ENCODE results near the gene WDFY2.

WDFY2 gene

DNA sequence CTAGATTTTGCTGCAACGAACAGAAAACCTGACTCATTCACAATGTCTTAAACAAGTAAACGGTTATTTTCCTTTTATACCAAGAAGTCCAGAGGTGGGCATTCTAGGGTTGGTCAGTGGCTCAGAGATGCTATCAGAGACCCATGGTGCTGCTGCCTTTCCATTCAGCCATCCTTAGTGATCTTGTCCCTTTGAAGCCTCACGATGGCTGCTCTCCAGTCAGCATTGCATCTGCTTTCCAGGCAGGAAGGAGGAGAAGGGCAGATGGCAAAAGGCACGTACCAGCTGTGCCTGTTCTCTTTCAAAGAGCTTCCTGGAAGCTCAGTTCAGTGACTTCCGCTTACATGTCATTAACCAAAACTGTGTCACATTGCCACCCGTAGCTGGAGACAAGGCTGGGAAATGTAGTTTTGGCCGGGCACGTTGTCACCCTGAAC lies 30.1 kb downstream of the WDFY2 start:
- FAIRE-seq (peak; percentile 87), DNase-seq (ENCODE audit: insufficient read length, low spot score) (no peak)
- TF ChIP-seq, protein P1, sequence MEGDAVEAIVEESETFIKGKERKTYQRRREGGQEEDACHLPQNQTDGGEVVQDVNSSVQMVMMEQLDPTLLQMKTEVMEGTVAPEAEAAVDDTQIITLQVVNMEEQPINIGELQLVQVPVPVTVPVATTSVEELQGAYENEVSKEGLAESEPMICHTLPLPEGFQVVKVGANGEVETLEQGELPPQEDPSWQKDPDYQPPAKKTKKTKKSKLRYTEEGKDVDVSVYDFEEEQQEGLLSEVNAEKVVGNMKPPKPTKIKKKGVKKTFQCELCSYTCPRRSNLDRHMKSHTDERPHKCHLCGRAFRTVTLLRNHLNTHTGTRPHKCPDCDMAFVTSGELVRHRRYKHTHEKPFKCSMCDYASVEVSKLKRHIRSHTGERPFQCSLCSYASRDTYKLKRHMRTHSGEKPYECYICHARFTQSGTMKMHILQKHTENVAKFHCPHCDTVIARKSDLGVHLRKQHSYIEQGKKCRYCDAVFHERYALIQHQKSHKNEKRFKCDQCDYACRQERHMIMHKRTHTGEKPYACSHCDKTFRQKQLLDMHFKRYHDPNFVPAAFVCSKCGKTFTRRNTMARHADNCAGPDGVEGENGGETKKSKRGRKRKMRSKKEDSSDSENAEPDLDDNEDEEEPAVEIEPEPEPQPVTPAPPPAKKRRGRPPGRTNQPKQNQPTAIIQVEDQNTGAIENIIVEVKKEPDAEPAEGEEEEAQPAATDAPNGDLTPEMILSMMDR (IDR thresholded peaks at IDR 0.05; ENCODE audit: insufficient read depth, missing control alignments), result no peak

DNA sequence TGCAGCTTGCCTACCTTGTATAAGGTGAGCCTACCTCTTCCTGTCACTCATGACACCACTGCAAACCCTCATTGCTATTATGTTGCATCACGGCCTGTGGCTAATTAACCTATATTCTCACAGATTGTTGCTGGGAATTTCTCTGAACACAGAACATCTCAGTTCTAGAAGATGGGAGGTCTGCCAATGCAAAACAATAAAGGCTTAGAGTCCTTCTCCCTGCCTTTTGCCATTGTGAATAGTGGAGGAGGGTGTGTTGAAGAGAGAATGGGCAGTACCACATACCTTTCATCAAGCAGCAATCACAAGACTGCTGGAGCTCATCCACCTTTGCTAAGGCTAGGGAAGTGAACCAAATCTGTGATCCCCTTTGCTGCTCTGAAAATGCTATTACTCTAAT lies 34.4 kb downstream of the WDFY2 start:
- TF ChIP-seq, protein P1 (IDR thresholded peaks at IDR 0.05; ENCODE audit: insufficient read depth, missing control alignments), result no peak

DNA sequence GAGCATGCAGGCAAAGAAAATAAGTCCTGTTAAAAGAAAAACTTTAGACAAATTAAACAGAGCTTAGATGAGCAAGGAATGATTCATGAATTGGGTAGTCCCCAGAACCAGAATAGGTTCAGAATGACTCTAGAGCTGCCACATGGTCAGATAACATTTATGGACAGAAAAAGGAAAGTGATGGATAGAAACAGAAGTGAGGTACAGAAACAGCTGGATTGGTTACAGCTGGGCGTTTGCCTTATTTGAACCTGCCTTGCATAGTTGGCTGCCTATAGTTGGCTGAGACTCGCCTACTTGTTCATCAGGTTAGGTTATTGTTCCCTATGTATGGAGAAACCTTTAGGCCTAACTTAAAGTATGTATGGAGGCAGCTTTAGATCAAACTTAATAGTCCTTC lies 35.4 kb downstream of the WDFY2 start:
- no peak for DNase-seq (ENCODE audit: insufficient read length, low spot score)
- no peak for FAIRE-seq
- TF ChIP-seq, protein P1 (IDR thresholded peaks at IDR 0.05; ENCODE audit: insufficient read depth, missing control alignments), result no peak

More for the DNA sequence above, 34.4 kb downstream of the WDFY2 start:
- FAIRE-seq (no peak), DNase-seq (ENCODE audit: insufficient read length, low spot score) (no peak)

DNA sequence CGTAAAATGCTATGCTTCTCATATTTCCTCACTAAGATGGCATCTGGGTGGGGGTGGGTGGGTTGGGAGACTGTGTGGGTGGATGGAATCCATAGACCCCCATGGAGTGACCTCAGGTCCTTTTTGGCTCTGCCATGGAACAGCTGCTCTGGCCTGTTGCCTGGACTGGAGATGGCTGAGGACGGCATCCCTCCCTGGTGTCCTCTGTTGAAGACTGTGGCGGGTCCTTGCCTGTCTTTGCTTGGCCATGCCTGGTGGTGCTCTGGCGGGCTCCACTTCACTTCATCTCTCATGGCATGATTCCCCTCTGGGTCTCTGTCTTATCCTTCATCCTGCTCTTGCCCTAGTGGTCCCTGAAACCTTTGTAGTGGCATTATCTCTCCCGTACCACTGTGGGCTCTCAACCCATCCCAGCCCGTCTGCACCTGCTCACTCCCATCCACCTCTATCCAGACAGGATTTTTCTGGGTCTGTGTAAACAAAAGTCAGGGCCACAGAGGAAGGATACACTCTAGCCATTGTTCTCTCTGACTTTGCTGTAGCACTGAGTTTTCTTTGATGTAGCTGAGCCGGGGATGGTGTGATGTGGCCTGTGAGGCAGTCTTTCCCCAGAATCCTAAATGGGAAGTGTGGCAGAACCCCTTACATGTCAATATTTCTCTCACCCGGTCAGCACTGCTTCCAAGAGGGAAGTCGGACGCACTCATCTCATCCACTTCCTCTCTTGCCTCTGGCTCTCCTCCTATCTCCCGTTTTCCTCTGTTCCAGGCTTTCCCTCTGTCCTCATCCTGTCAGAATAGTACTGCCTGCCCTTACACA lies 36.1 kb downstream of the WDFY2 start:
- TF ChIP-seq, protein P1 (IDR thresholded peaks at IDR 0.05; ENCODE audit: insufficient read depth, missing control alignments), result no peak
- FAIRE-seq, result no peak

DNA sequence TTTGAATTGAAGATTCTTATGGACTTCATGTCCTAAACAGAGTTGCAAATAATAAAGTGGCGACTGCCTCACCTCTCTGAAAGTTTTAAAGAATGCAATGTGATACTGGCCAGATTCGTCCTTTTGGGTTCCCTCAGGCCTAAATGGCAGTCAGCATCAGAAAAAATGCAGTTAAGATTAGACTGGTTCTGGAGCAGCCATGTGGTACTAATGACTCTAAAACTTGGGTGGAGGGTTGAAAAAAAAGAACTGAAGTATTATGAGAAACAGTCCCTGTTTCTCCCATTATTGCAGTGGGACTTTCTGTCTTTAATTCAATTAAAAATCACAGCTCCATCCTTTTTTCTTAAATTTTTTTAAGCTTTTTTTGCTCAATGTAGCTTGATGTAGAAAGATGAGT lies 37.3 kb downstream of the WDFY2 start:
- TF ChIP-seq, protein P1 (IDR thresholded peaks at IDR 0.05; ENCODE audit: insufficient read depth, missing control alignments), result no peak
- FAIRE-seq (no peak), DNase-seq (ENCODE audit: insufficient read length, low spot score) (no peak)

More for the DNA sequence above, 36.1 kb downstream of the WDFY2 start:
- DNase-seq (ENCODE audit: insufficient read length, low spot score), result no peak

DNA sequence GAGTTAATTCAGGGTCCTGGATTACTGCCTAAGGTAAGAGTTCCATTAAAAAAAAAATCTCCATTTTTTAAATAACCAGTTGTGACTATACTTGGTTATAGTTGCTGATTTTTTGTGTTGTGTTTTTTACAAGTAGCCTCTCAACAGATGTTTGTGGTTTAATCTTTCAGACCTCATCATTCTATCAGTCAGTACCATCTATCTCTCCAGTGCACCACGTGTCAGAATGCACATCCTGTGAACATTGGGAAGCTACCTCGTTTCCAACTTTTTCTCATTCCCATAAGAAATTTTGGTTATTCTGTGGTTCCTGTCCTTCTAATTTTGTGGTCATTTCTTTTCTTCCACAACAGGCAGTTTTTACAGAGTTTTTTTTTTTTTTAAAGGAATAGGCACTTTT lies 39.2 kb downstream of the WDFY2 start:
- FAIRE-seq (no peak), DNase-seq (ENCODE audit: insufficient read length, low spot score) (no peak)
- TF ChIP-seq, protein P1 (IDR thresholded peaks at IDR 0.05; ENCODE audit: insufficient read depth, missing control alignments), result no peak

DNA sequence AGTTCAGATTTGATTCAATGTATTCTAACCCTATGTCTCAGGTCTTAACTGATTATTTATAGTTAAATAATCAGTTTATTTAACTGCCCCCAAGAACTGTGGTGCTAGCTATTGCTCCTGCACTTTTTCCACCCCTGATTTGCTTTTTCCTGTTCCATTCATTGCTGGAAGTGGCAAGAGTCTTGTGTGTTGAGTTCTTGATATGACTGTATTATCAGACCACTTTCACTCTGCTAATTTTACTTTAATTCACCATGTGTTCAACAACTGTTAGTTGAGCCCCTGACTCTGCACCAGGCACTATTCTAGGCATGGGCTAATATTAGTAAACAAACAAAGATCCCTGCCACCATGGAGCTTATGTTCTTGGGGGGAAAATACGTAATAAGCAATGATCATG lies 39.9 kb downstream of the WDFY2 start:
- no peak for DNase-seq (ENCODE audit: insufficient read length, low spot score)
- TF ChIP-seq, protein P1 (IDR thresholded peaks at IDR 0.05; ENCODE audit: insufficient read depth, missing control alignments), result no peak
- no peak for FAIRE-seq
